GM20431 (cell line): Measurements from ENCODE around the gene C6orf136.
"Not testable (repeated sequence)": the region's sequence is repeated elsewhere in the genome, so short reads cannot be mapped to it uniquely, and the experiment has no call there.

Source experiments
- in situ Hi-C: fragments of 300-500 bp; cut with MseI, MboI; formaldehyde crosslinking; loops from one replicate; pipeline ENCODE4 v1.15.0; 2020; ENCODE audit warnings: low sequenced_read_pairs; ENCODE audit not compliant: unreplicated experiment

The C6orf136 gene

GRCh38 chr6:30646450-30647241 is at the start of gene C6orf136:
C6orf136 (plus strand) TSS chr6:30647133; CDS start chr6:30647232, 99 bp downstream.
- in situ Hi-C loops: no loop called here

- in situ Hi-C loops: not testable (repeated sequence)
Measured at GRCh38 chr6:30597315-30598144, 49.4 kb upstream of the C6orf136 start.

- in situ Hi-C loops: no loop called here
Measured at GRCh38 chr6:30598912-30599624, 47.9 kb upstream of the C6orf136 start.

- in situ Hi-C loops: no loop called here
Measured at GRCh38 chr6:30599625-30600324, 47.2 kb upstream of the C6orf136 start.

- in situ Hi-C loops: no loop called here
Measured at GRCh38 chr6:30600451-30600961, 46.4 kb upstream of the C6orf136 start.

- in situ Hi-C loops: no loop called here
Measured at GRCh38 chr6:30601436-30601814, 45.5 kb upstream of the C6orf136 start.

GRCh38 chr6:30601815-30602641 is 44.9 kb upstream of the C6orf136 start:
- in situ Hi-C loops: no loop called here

GRCh38 chr6:30603961-30604360 is 43.0 kb upstream of the C6orf136 start:
- in situ Hi-C loops: no loop called here

GRCh38 chr6:30610065-30610464 is 36.9 kb upstream of the C6orf136 start:
- in situ Hi-C loops: no loop called here

GRCh38 chr6:30611150-30611855 is 35.6 kb upstream of the C6orf136 start:
- in situ Hi-C loops: no loop called here

- in situ Hi-C loops: no loop called here
Measured at GRCh38 chr6:30611856-30612194, 35.1 kb upstream of the C6orf136 start.

- in situ Hi-C loops: no loop called here
Measured at GRCh38 chr6:30612213-30612612, 34.7 kb upstream of the C6orf136 start.

GRCh38 chr6:30612687-30613248 is 34.2 kb upstream of the C6orf136 start:
- in situ Hi-C loops: no loop called here

GRCh38 chr6:30613251-30614043 is 33.5 kb upstream of the C6orf136 start:
- in situ Hi-C loops: no loop called here

- in situ Hi-C loops: no loop called here
Measured at GRCh38 chr6:30614044-30614842, 32.7 kb upstream of the C6orf136 start.

- in situ Hi-C loops: no loop called here
Measured at GRCh38 chr6:30614843-30615218, 32.1 kb upstream of the C6orf136 start.
